NCI-H446 (cell line): ENCODE measurements around the gene WASL.
A peak's percentile ranks its signal among the peaks of the same experiment; 100 is the strongest.
"Not testable (repeated sequence)": the region's sequence is repeated elsewhere in the genome, so short reads cannot be mapped to it uniquely, and the experiment has no call there.

Experiments used
- DNase-seq, 2 experiments: peaks; one replicate each; lab custom pipeline; 2025; lab: John Stamatoyannopoulos, UW

Gene WASL

DNA sequence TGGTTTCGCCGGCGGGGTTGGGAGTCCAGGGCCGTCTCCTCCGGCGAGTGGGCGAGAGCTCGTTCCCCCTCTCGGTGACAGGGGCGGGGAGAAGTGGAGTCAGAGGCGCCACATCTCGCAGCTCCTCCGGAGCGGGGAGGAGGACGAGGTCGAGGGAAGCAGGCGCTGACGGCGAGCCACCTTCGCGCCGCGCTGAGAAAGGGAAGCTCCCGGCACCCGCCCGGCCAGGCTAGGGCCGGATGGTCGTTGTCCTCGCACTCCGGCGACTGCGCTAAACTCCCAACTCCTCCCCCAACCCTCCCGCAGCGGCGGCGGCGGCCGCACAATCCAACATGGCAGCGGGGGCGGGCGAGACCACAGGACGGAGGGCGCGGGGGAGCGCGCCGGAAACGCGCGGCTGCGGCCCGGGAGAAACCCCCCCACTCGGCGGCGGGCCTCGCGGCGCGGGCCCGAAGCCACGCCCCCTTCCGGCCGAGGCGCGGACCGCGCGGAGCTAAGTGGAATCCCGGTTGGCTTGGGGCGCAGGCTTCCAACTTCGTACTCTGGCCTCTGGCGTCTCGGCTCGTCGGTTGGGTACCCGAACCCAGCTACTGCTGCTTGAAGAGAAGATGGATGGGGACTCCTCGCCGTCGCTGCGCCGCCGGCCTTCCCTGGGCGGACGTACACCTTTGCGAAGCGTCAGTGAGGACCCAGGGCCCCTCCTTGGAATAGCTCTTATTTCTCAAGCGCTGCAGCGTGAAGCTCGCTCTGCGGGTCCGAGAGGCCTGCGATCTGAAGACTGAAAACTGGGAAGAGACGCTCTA is at the start of gene WASL:
TSS of gene WASL (minus strand) at position 270 of the 803 bp plus-strand sequence. CDS start at position 1, 269 bp downstream.
- peak; percentile 47 to 91 for DNase-seq

DNA sequence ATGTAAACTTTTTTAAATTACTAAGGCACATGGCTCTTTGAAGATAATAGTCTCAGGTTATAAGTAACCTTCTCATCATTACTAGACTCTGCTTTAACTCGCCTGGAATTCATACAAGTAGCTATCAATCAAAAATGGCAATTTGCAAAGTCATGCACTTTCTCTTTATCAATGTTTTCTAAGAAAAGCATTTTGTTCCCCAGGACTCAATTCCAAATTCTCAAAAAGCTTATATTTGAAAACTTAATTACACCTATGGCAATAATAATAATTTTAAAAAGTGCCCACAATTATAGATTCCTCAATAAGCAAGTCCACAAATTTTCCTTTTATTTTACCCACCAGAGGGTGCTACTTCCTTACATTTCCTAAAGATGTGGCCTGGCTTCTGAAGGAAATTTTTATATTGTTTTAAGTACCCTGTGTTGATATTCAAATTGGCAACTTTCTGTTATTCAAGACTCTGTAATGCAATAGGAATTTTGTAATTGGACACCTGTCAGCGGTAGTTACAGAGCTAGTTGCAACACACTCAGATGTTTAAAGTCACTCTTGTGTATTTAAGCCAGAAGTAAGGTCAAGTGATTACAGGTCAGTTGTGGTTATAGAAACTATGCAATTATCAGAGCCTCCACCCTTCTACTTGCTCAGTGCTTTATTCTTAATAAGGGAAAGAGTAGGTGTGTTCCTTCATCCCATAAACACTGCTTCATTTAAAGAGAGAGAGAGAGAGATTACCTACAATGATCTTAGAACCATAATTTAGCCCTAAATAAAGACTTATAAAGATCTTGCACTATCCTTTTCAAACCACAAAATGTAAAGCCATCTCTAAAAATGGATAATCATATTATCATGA is 49.1 kb upstream of the WASL start:
- peak; percentile 1 to 59 for DNase-seq

DNA sequence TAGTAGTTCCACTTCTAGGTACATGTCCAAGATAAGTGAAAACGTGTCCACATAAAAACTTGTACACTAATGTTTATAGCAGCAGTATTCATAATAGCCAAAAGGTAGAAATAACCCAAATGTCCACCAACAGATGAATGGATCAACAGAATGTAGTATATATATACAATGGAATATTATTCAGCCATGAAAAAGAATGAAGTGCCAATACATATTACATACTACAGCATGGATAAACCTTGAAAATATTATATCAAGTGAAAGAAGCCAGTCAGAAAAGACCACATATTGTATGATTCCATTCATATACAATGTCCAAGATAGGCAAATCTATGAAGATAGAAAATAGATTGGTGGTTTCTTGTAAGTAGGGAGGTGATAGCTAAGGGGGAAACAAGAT is 47.8 kb upstream of the WASL start:
- no peak for DNase-seq

DNA sequence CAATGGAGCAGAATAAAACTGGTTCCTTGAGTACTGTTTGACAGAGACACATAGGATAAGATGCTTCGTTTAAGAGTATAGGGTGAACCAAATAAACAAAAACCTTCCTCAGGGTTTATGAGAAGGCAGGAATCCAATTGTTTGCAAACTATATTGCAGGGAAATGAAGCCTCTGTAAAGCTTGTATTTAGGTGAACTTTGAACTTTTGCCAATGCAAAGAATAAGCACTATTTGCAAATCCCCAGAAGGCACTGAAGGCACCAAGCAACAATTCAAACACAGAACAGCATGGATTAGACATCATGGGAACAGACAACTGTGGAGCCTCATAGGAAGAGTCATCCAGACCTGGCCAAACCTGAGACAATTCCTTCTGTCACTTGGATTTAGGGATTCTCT is 47.1 kb upstream of the WASL start:
- no peak for DNase-seq

DNA sequence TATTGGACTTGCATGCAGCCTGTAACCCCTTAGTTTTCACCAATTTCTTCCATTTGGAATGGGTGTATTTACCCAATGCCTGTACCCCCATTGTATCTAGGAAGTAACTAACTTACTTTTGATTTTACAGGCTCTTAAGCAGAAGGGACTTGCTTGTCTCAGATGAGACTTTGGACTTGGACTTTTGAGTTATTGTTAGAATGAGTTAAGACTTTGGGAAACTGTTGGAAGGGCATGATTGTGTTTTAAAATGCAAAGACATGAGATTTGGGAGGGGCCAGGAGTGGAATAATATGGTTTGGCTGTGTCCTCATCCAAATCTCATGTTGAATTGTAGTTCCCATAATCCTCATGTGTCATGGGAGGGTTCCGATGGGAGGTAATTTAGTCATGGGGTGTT is 46.3 kb upstream of the WASL start:
- not testable (repeated sequence) for DNase-seq

DNA sequence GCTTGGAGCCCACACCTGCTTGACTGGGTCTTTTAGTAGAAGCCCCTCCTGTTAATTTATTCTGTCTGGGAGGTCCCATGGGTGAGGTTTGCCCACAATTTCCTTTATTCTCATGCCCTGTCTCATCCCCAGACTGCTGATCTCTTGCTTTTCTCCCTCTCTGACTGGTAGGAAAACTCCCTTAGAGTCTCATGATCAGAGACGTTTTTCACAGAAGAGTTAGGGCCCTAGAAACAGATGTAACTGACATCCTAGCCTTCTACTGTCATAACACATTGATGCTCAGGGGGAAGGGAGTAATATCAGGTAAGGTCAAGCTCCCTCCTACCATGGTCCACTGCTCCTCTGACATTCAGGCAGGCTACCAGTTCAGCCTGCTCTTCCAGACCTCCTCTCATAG is 43.7 kb upstream of the WASL start:
- no peak for DNase-seq

DNA sequence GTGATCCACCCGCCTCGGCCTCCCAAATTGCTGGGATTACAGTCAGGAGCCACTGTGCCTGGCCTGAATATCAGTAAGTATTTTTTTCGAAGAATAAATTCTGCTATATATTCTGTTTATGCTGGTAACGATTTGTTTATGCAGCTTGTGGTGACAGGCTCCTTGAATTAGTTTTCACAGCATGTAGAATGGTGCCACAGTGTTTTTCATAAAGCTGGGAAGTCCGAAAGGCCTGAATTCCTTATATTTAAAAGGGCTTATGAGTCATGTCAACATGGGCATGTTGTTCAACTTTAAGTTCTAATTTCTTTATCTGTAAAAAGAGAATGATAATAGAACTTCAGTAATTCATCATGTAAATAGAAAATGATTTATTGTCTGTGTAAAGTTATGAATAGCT is 42.2 kb upstream of the WASL start:
- no peak for DNase-seq

DNA sequence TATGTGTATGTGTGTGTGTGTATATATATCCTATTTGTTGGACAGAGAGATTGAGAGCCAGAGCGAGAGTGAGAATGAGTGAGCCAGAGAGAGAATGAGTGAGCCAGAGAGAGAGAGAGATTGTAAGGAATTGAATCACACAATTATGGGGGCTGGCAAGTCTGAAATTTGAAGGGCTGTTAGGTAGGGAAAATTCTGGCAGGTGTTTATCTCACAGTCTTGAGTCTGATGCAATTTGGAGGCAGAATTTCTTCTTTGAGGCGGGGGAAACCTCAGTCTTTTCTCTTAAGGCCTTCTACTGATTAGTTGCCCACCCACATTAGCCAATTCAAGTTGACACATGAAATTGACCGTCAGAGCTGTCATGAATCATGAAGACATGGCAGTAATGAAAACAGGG is 41.0 kb upstream of the WASL start:
- DNase-seq, result no peak

DNA sequence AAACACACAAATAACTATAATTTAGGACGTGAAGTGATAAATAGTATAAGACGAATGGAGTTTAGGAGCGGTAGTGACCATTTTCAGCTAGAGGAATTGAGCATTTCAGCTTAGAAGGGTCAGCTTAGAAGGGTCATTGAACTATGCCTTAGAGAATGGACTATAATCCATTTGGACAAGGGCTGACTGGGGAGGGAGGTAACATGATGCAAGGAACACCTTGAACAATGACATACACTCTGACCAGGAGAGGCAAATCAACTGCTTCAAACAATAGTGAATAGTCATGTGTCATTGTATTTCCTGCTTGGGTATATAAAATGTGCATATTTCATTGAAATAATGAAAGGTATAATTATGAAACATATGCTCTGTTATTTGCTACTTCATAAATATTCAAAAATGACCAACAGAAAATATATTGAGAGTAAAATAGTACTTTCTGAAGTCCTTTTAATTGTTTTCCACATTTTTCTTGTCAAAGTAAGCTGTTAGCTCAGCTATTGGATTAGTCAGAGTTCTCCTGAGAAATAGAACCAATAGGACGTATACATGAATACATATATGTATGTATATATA is 40.5 kb upstream of the WASL start:
- no peak for DNase-seq

DNA sequence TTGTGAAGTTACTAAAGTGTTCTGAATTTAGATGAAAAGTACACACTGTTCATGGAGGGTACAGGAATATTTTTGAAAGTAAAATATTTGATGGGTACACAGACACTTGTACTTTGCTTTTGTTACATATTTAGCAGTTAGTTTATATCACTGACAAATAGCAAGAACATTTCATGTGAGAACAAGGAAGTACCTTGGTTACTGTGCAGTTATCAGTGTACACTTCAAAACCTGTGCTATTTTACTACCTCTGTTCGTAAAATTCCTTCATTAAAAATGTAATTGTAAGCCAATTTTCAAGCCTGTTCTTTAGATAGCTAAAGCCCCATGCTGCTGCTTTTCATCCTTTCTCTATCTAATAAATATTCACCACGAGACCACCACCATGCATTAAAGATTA is 39.8 kb upstream of the WASL start:
- no peak for DNase-seq

DNA sequence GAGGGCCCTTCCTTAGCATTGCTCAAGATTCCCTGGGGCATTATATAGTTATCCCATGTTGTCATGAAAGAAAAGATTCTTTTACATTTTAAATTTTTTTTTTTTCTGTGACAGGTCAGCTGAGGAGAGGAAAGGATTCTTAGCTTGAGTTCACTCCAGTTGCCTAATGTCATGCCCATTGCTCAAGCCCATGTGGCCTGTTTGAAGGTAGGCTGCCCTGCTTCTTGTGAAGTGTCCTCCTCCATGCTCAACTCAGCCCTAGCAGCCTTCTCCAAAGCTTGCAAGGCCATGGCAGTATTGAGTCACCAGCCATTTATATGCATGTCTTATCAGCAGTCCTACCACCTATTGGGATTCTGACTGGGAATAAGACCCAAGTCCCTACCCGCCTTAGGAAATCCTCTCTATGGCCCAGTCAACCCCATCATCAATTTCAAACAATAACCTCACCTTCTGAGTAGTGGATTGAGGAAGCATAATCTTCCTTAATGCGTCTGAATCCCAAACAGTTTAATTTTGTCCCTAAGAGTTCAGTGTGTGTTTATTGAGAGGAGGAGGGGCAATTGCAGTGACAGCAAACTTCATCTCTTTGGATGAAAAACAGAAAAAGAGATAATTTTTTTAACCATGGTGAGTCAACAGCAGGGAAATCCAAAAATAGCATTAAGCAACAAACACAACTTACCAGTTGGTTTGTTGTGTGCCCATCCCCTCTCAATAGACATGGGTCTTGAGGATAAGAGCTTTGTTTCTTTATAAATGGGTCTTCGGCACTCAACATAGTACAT is 38.6 kb upstream of the WASL start:
- no peak for DNase-seq

DNA sequence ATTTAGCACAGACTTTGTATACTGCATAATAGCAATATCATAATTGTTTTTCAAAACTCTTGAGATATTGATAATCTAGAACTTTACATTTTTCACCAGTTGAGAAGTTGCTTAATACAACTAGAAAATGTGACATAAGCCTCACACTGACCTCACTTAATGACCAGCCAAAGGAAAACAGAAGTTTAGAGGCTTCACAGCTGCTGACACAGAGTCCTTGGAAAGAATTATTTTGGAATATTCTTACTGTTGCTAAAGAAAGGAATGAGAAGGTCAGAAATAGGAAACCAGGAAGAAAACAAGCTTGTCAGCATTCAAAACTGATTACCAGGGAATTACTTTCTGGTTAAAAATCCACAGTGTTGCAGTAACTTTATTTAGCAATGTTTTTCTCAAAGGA is 35.5 kb upstream of the WASL start:
- no peak for DNase-seq

DNA sequence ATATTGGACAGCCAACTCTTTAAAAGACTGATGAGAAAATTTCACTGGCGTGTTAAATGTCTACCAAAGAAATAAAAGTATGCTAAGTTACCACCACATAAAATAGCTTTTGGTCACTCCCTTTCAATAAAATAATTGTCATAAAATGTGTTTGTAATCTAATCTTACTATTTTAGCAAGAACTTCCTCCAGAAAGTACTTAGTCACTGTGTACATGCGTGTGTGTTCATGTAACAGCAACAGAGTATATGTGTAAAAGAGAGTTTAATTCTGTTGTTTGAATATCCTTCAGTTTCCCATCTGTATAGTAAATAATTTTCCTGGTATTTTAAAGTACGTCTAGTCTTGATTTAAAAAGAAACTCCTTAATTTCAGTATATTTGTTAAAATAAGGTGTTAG is 35.0 kb upstream of the WASL start:
- DNase-seq, result no peak

DNA sequence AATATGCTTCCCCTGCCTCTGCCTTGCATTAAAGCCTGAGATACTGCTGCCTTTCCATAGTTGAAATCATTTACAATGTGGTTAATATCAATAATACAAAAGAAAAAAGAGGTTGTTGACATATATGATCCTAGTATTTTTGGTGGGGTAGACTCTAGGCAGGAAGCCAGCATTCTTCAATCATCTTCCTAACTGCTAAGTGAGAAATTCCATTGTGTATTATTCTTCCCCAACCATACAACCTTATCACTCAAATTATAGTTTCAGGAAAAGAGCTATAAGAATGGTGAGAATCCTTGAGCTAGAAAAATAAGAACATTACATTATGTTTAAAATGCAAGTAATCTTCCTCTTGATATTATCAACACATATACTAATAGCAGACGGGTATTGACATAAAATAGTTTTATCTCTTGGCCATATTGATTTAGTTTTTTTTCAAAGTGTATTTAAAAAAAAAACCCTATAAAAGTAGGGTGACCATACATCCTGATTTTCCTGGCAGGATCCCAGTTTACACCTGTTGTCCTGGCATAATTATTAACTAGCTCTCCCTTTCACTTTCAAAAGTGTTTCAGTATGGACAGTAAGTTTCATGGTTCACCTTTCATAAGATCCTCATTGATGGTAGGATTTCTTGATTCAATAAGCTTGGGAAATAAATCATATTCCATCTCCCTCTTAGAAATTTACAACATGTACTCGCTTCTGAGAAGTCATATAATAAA is 33.4 kb upstream of the WASL start:
- no peak for DNase-seq

DNA sequence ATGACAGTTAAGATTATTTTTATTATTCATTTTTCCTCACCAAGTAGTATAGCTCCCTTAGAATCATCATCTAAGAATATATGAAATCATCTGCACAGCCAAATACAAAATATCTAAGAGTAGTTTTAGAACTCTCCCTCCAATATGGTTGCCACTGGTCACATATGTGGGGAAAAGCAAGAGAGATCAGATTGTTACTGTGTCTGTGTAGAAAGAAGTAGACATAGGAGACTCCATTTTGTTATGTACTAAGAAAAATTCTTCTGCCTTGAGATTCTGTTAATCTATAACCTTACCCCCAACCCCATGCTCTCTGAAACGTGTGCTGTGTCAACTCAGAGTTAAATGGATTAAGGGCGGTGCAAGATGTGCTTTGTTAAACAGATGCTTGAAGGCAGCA is 31.7 kb upstream of the WASL start:
- DNase-seq, result not testable (repeated sequence)

DNA sequence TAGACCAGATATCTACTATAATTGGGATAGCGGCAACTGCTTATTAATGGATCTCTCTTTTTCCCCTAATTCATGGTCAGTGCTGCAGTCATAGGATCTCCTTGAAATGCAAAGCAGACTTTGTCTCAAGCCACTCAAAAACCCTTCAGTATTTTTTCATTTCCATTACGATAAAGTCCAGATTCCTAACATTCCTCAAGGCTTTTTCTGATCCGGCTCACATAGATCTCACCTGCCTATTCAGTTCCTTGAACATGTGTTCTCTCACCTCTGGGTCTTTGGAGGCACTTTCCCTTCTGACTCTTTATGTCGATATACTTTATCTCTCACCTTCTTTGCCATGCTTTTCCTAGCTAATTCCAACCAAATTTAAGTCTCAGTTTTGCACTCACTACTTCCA is 25.7 kb upstream of the WASL start:
- no peak for DNase-seq

DNA sequence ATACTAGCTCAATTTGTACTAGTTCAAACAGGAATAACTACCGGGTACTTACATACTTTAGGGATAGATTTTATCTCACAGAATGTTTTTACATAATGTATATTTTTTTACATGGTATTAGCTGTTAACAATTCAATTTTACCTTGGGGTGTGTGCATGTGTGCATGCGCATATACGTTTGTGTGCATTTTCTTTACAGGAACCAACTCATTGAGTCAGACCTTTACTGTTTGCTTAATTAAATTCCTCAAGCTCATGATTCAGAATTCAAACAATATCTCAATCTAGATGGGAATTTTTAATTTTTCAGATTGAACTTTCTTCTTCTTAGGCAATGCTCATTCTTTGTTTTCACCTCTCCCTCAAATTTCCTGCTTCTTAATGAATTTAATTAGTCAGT is 24.7 kb upstream of the WASL start:
- DNase-seq, result no peak

DNA sequence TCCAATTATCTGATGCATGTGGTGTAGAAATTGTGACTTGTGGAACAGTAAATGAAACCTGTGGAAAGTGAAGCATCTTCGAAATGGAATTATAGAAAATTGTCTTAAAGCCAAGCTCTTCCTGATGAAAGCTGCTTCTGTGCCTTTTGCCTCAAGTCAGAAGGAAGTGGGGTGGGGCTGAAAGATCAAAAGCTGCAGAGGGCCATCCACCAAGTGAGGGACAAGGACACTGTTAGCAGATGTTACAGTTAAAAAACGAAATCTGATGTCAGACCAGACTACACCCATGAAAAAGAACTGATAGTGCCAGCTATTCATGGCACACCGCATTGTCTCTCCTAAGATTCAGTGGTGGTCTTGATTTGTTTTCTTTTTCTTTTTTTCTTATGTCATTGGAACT is 23.8 kb upstream of the WASL start:
- no peak for DNase-seq

DNA sequence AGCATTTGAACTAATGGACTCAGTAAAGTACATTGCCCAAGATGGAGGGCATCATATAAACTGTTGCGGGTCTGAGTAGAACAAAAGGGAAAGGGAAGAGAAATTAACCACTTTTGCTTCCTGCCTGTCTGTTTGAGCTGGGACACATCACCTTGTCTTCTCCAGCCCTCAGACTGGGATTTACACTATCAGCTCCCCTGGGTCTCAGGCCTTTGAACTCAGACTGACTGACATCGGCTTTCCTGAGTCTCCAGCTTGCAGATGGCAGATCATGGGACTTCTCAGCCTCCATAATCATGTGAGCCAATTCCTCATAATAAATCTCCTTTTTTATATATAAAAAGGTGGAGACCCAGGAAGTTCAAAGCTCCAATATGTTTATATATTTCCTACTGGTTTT is 23.0 kb upstream of the WASL start:
- no peak for DNase-seq

DNA sequence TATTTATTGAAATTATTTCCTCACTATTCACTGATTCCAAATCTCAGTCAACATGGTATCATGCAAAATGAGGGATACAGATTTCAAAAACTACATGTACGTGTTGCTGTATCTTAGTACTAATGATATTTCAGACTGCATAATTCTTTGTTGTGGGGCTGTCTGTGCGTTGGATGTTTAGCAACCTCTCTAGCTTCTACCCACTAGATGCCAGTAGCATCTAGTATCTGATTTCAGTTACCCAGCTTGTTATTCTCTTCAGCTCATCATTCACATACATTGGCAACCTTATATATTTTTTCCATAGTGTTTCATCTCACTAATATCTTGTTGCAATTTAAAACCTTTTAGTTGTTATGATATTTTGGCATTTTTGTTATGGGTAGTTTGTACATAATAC is 22.5 kb upstream of the WASL start:
- DNase-seq, result no peak

DNA sequence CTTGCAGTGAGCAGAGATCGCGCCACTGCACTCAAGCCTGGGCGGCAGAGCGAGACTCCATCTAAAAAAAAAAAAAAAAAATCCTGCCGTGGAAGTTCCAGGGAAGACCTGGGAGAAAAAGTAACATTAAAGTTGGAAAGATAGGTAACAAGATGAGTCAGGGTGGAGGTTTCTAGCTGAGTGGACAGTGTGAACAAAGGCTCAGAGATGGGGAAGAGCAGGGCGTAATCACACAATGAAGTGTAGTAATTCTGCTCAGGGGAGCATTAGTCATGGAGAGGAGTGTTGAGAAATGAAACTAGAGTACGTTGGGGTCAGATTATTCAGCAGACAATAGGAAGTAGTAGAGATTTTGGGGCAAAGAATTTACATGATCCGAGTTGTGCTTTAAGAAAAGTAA is 21.6 kb upstream of the WASL start:
- DNase-seq, result no peak

DNA sequence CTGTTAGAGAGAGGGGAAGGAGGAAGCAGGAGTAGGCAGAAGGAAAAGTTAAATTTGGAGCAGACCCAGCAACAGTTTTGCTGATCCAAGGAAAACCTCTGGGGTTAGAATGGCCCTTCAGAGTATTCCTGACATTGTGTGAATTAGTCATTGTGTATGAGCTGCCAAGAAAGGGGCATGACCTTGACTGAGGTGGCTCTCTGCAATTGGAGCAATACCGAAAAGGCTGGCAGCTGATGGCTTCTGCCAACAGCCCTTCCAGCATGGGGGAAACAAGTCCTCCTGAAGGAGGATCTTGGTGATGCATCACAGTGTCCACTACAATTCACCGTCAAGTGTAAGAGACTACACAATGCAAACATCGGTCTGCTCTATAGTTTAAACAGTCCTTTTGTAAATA is 20.6 kb upstream of the WASL start:
- peak in 1 of 2 experiments; percentile 53 for DNase-seq
